Trophoblast cell (in vitro differentiated cells and primary cell): ENCODE data around the gene PRKN.

Experiments
- DNase-seq, 2 donors: peaks; one replicate each; pipeline ENCODE4 v3.0.0-alpha.2; 2016
- H2AFZ ChIP-seq: 2 replicates; pipeline ENCODE4 v1.6.1; 2013; ENCODE audit warnings: low read length, moderate library complexity, mild to moderate bottlenecking; ENCODE audit not compliant: insufficient read depth, poor library complexity
- H2AK5ac ChIP-seq: 2 replicates; pipeline ENCODE4 v1.6.1; 2013; ENCODE audit warnings: mild to moderate bottlenecking, low read length
- H2BK120ac ChIP-seq: 2 replicates; pipeline ENCODE4 v1.6.1; 2013; ENCODE audit warnings: low read length, mild to moderate bottlenecking, moderate library complexity; ENCODE audit not compliant: insufficient read depth, poor library complexity
- H2BK12ac ChIP-seq: 2 replicates; pipeline ENCODE4 v1.6.1; 2013; ENCODE audit warnings: mild to moderate bottlenecking, low read length, moderate library complexity
- H2BK5ac ChIP-seq: 2 replicates; pipeline ENCODE4 v1.6.1; 2013; ENCODE audit warnings: low read length, low read depth, moderate library complexity, mild to moderate bottlenecking; ENCODE audit not compliant: poor library complexity
- H3K14ac ChIP-seq: 2 replicates; pipeline ENCODE4 v1.6.1; 2013; ENCODE audit warnings: mild to moderate bottlenecking, low read length
- H3K18ac ChIP-seq: 2 replicates; pipeline ENCODE4 v1.6.1; 2013; ENCODE audit warnings: mild to moderate bottlenecking, low read length
- H3K23ac ChIP-seq: 2 replicates; pipeline ENCODE4 v1.6.1; 2013; ENCODE audit warnings: low read length
- H3K27ac ChIP-seq: 2 replicates; pipeline ENCODE4 v1.5.1; 2013; ENCODE audit warnings: low read depth, mild to moderate bottlenecking, inconsistent platforms, low read length, moderate library complexity
- H3K27me3 ChIP-seq: 2 replicates; pipeline ENCODE4 v1.6.1; 2013; ENCODE audit warnings: inconsistent platforms, mild to moderate bottlenecking, low read length, moderate library complexity; ENCODE audit not compliant: insufficient read depth
- H3K36me3 ChIP-seq, 2 experiments: 1 replicate in 1 of 2; 2 replicates in 1 of 2; pipeline ENCODE4 v1.6.1; 2013; ENCODE audit warnings: low read length in 2 of 2, mild to moderate bottlenecking in 2 of 2, moderate library complexity in 1 of 2; ENCODE audit not compliant: insufficient read depth in 2 of 2, control insufficient read depth in 1 of 2
- H3K4ac ChIP-seq: 2 replicates; pipeline ENCODE4 v1.6.1; 2013; ENCODE audit warnings: low read depth, mild to moderate bottlenecking, low read length, moderate library complexity
- H3K4me1 ChIP-seq, 2 experiments: 1 replicate in 1 of 2; 2 replicates in 1 of 2; pipeline ENCODE4 v1.6.1; 2013; ENCODE audit warnings: low read length in 2 of 2, mild to moderate bottlenecking in 2 of 2, moderate library complexity in 1 of 2; ENCODE audit not compliant: insufficient read depth in 2 of 2, control insufficient read depth in 1 of 2
- H3K4me2 ChIP-seq: 2 replicates; pipeline ENCODE4 v1.6.1; 2013; ENCODE audit warnings: inconsistent platforms, mild to moderate bottlenecking, low read length, moderate library complexity
- H3K4me3 ChIP-seq: 2 replicates; pipeline ENCODE4 v1.5.1; 2013; ENCODE audit warnings: mild to moderate bottlenecking, low read depth, low read length, inconsistent platforms
- H3K79me1 ChIP-seq: one replicate; pipeline ENCODE4 v1.6.1; 2013; ENCODE audit warnings: low read length
- H3K79me2 ChIP-seq: 2 replicates; pipeline ENCODE4 v1.6.1; 2013; ENCODE audit warnings: low read length, mild to moderate bottlenecking; ENCODE audit not compliant: control insufficient read depth, insufficient read depth, poor library complexity
- H3K9ac ChIP-seq: 2 replicates; pipeline ENCODE4 v1.6.1; 2013; ENCODE audit warnings: mild to moderate bottlenecking, low read length
- H3K9me3 ChIP-seq: 2 replicates; pipeline ENCODE4 v1.6.1; 2013; ENCODE audit warnings: low read depth, mild to moderate bottlenecking, control low read depth, inconsistent platforms, low read length; ENCODE audit not compliant: insufficient read depth
- H4K12ac ChIP-seq: 2 replicates; pipeline ENCODE4 v1.6.1; 2013; ENCODE audit warnings: low read depth, mild to moderate bottlenecking, low read length, moderate library complexity
- H4K8ac ChIP-seq: 2 replicates; pipeline ENCODE4 v1.6.1; 2013; ENCODE audit warnings: low read depth, mild to moderate bottlenecking, low read length, moderate library complexity
- H4K91ac ChIP-seq: one replicate; pipeline ENCODE4 v1.6.1; 2013; ENCODE audit warnings: low read depth, mild to moderate bottlenecking, low read length, moderate library complexity
- WGBS: extraction: QIAGEN DNeasy Blood & Tissue Kit; methylation state at CpG from one replicate; pipeline ENCODE4 v1.1.7; 2013; ENCODE audit warnings: missing lambda C conversion rate; ENCODE audit not compliant: insufficient read length, insufficient coverage; ENCODE audit errors: extremely low coverage; 5-methylcytosine and 5-hydroxymethylcytosine counted together

Gene PRKN

DNA sequence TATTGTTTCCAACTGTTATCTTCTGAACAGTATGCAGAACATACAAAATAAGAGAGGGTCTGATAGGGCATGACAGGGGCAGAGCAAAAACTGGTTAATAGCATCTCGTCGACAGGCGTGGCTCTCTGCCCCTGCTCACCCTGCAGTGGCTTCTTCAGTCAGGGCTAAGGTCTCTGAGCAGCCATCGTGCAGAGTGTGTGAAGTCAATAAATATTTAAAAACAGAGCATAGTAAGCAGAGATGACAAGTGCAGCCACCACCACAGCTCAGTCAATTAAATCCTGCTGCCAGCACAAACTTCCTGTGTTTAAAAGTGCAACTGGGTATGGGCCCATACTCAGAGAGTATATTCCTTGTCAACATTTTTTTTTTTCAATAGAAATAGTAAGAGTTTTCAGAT, 1080.3 kb downstream of the PRKN start:
- no peak overlapping the region for H3K18ac ChIP-seq
- H3K4me3 ChIP-seq: no peak overlapping the region
- H2BK120ac ChIP-seq: no peak overlapping the region
- H3K9me3 ChIP-seq: peaks cover 3% of the 10 kb centered on the region
- H2BK5ac ChIP-seq: no peak overlapping the region
- no peaks in the 10 kb centered on the region for H3K27me3 ChIP-seq
- H4K8ac ChIP-seq: no peak overlapping the region
- no peaks in the 10 kb centered on the region for H3K79me2 ChIP-seq
- H3K14ac ChIP-seq: no peak overlapping the region
- no peak overlapping the region for H3K4me2 ChIP-seq
- no peak overlapping the region for H3K23ac ChIP-seq
- no peaks in the 10 kb centered on the region for H3K79me1 ChIP-seq
- no peak overlapping the region for H4K12ac ChIP-seq
- no peak overlapping the region for H3K27ac ChIP-seq
- no peak overlapping the region for H3K4ac ChIP-seq
- no CpG with 5 or more reads among the region's 4 CpGs for WGBS
- H2BK12ac ChIP-seq: no peak overlapping the region
- no peaks in the 10 kb centered on the region for H3K4me1 ChIP-seq
- no peaks in the 10 kb centered on the region for H3K36me3 ChIP-seq
- H2AK5ac ChIP-seq: no peak overlapping the region
- H3K9ac ChIP-seq: no peak overlapping the region
- no peak overlapping the region for H4K91ac ChIP-seq
- no peak for DNase-seq
- no peak overlapping the region for H2AFZ ChIP-seq

DNA sequence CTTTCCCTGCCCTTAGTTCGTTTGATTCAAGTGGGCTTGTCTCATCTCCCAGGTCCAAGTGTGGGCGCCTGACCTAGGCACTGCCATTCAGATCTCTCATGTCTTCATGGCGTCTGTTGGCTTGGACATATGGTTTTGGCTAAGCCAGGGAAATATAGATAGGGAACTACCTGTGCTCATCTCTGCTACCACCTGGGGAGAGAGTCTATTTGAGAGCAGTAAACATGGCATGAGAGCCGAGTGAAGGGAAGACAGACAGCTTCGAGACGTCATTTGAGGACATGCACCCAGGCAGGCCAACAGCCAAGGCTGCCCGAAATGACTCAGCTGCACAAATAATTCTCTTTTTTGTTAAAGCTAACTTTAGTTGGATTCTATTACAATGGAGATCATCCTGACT, 1083.0 kb downstream of the PRKN start:
- H3K27me3 ChIP-seq: no peaks in the 10 kb centered on the region
- no peaks in the 10 kb centered on the region for H3K4me1 ChIP-seq

DNA sequence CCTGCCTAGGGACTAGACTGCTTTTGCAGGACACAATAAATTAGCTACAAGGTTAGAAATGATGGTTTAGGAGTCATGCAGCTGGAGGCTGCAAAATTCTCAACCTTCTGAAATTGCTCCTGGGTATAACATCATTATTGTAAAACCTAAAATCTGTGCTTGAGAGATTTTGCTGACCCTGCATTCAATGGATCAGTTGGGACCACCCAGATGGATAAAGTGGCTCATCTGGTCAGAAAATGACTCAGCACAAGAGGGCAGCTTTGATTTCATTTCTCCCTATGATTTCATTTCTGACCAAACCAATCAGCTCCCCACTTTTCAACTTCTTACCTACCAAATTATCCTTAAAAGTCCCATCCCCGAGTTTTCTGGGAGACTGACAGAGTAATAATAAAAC, 1086.4 kb downstream of the PRKN start:
- H3K18ac ChIP-seq: no peak overlapping the region
- no peaks in the 10 kb centered on the region for H3K36me3 ChIP-seq
- no peaks in the 10 kb centered on the region for H3K79me2 ChIP-seq
- no peak overlapping the region for H2BK5ac ChIP-seq
- no peak overlapping the region for H2AFZ ChIP-seq
- no peak overlapping the region for H3K9ac ChIP-seq
- H3K4me2 ChIP-seq: no peak overlapping the region
- H3K4me3 ChIP-seq: no peak overlapping the region
- DNase-seq: no peak
- H4K8ac ChIP-seq: no peak overlapping the region
- H2BK12ac ChIP-seq: no peak overlapping the region
- no peaks in the 10 kb centered on the region for H3K9me3 ChIP-seq
- H3K27ac ChIP-seq: no peak overlapping the region
- H4K91ac ChIP-seq: no peak overlapping the region
- no peak overlapping the region for H4K12ac ChIP-seq
- H3K14ac ChIP-seq: no peak overlapping the region
- H2AK5ac ChIP-seq: no peak overlapping the region
- no CpG with 5 or more reads among the region's 1 CpG for WGBS
- H3K27me3 ChIP-seq: no peaks in the 10 kb centered on the region
- H2BK120ac ChIP-seq: no peak overlapping the region
- no peaks in the 10 kb centered on the region for H3K79me1 ChIP-seq
- no peak overlapping the region for H3K23ac ChIP-seq
- no peak overlapping the region for H3K4ac ChIP-seq
- H3K4me1 ChIP-seq: no peaks in the 10 kb centered on the region

More for the DNA sequence above, 1083.0 kb downstream of the PRKN start:
- Histone ChIP-seq H3K79me1 (no peaks in the 10 kb centered on the region), H3K9me3 (peaks cover 3% of the 10 kb centered on the region), H4K12ac (no peak overlapping the region), H2BK12ac (no peak overlapping the region), H3K14ac (no peak overlapping the region), H3K18ac (no peak overlapping the region), H4K91ac (no peak overlapping the region), H2AK5ac (no peak overlapping the region), H3K36me3 (no peaks in the 10 kb centered on the region), H4K8ac (no peak overlapping the region), H2AFZ (no peak overlapping the region), H3K9ac (no peak overlapping the region), H3K4me2 (no peak overlapping the region), H3K27ac (no peak overlapping the region), H2BK120ac (no peak overlapping the region), H3K23ac (no peak overlapping the region), H3K4ac (no peak overlapping the region), H3K79me2 (no peaks in the 10 kb centered on the region), H2BK5ac (no peak overlapping the region), H3K4me3 (no peak overlapping the region)
- no CpG with 5 or more reads among the region's 7 CpGs for WGBS
- DNase-seq: no peak

DNA sequence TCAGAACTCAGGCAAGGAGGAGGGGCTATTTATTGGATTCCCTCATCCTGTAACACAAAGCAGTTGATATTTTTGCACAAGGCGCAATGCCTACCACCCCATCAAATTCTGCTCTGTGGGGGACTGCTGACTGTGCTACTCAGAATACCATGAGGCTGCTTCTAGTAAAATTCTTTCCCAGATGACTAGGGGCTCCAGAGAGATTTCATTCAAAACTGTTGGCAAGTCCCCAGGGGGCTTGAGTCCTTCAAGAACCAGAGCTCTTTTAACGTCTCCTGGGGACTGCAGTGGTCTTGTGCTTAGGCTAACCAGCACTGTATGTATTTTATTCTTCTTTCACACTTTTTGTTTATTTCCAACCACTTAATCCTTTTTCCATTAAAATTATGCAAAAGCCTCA, 1087.8 kb downstream of the PRKN start:
- no peak overlapping the region for H3K23ac ChIP-seq
- H4K8ac ChIP-seq: no peak overlapping the region
- H4K12ac ChIP-seq: no peak overlapping the region
- no CpG with 5 or more reads among the region's 2 CpGs for WGBS
- no peak overlapping the region for H2BK120ac ChIP-seq
- H3K27ac ChIP-seq: no peak overlapping the region
- no peaks in the 10 kb centered on the region for H3K4me1 ChIP-seq
- no peak overlapping the region for H3K9ac ChIP-seq
- H3K4me3 ChIP-seq: no peak overlapping the region
- H2BK12ac ChIP-seq: no peak overlapping the region
- no peaks in the 10 kb centered on the region for H3K79me2 ChIP-seq
- H3K79me1 ChIP-seq: no peaks in the 10 kb centered on the region
- no peak overlapping the region for H3K14ac ChIP-seq
- no peaks in the 10 kb centered on the region for H3K27me3 ChIP-seq
- no peak overlapping the region for H2AK5ac ChIP-seq
- H2AFZ ChIP-seq: no peak overlapping the region
- no peaks in the 10 kb centered on the region for H3K36me3 ChIP-seq
- no peak for DNase-seq
- no peak overlapping the region for H3K4ac ChIP-seq
- H2BK5ac ChIP-seq: no peak overlapping the region
- no peak overlapping the region for H3K4me2 ChIP-seq
- no peak overlapping the region for H3K18ac ChIP-seq
- H3K9me3 ChIP-seq: no peaks in the 10 kb centered on the region
- no peak overlapping the region for H4K91ac ChIP-seq
